GDM1 (cell line): ENCODE measurements around the gene IGSF21.
"Not testable (repeated sequence)": the region's sequence is repeated elsewhere in the genome, so short reads cannot be mapped to it uniquely, and the experiment has no call there.

ENCODE experiments used
- DNase-seq: peaks from one replicate; lab custom pipeline; 2025; lab: John Stamatoyannopoulos, UW

IGSF21 gene

DNA sequence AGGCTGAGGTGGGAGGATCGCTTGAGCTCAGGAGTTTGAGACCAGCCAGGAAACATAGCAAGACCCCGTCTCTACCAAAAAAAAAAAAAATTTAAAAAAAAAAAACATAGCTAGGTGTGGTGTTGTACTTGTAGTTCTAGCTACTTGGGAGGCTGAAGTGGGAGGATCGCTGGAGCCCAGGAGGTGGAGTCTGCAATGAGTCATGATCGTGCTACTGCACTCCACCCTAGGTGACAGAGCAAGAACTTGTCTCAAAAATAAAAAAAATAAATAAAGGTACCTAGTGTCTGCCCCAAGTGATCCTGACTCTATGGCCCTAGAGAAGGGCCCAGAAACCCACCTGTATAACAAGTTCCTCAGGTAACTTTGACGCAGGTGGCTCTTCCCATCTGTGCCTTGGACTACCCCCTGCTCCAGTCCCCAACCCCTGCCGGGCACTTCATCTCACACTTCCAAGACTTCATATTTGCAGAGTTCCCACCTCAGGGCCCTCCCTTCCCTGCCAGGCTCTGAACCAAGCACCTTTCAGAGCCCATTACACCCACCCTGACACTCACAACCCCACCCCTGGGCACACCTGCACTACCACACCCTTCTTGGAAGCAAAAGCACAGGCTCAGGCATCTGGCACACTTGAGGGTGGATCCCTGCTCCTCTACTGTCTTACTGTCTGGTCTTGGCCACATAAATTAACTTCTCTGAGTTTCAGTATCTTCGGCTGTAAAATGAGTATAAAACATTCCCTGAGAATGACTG is 292.9 kb downstream of the IGSF21 start:
- DNase-seq: no peak

DNA sequence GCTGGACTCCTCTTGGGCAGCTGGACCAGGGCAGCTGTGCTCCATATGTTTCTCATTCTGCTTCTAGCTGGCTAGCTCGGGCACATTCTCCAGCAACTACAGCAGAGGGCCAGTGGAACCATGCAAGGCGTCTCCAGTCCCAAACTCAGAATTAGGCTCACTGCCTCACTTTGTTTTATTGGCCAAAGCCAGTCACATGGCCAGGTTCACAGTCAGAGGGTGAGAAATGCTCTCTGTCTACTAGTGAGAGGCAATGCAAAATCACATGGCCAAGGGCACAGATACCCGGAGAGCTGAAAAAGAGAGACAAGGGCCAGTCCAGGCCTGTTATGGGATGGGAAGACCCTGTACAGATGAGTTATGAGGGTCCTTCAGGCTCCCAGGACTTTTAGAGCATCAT is 294.3 kb downstream of the IGSF21 start:
- DNase-seq: no peak

DNA sequence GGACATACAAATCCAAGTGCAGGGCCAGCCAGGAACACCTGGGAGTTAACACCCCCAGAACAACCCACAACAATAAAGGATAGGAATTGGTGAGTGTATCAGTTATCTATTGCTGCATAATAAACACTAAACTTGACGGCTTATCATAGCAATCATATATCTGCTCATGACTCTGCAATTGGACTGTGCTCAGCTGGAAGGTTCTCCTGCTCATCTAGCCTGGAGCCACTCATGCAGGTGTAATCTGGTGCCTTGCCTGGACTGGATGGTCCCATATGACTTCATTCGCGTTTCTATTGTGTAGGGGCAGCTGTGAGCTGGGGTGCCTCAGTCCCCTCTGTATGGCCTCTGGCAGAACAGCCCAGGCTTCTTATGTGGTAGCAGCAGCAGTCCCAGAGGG is 296.9 kb downstream of the IGSF21 start:
- no peak for DNase-seq

DNA sequence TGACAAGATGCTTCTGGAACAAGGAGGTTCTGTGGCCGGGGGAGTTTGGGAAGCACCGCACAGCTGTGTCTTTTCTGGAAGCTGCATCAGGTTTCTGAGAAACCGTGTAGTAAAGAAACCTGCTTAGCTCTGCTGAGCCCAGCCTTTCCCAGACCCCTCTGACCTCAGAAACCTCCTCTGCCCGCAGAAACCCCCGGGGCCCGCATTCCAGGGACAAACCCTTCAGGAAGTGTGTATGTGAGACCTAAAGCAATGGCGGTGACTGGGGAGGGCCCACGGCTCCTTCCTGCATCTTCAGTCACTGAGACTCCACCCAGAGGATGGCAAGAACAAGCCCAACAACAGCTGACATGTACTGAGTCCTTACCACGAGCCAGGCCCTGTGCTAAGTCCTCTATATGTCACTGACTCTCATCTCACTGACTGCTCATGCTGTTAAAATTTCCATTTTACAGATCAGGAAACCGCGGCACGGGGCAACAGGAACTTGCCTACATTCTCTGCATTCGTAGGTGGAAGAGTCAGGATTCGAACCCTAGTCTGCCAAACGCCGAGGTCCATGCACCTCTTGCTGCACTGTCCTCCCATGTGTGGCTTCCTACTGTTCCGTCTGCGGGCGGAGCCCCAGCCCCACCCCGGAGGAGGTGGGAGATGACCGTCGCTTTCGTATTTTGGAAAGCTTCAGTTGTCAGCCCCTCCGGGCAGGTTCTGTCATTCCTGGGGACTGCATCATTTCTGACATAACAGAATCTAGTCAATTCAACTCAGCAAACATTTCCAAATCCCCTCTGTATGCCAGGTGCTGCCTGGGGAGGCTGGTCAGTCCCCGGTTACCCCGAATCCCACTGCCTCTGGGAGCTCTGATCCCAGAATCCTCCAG is 299.8 kb downstream of the IGSF21 start:
- DNase-seq: no peak

DNA sequence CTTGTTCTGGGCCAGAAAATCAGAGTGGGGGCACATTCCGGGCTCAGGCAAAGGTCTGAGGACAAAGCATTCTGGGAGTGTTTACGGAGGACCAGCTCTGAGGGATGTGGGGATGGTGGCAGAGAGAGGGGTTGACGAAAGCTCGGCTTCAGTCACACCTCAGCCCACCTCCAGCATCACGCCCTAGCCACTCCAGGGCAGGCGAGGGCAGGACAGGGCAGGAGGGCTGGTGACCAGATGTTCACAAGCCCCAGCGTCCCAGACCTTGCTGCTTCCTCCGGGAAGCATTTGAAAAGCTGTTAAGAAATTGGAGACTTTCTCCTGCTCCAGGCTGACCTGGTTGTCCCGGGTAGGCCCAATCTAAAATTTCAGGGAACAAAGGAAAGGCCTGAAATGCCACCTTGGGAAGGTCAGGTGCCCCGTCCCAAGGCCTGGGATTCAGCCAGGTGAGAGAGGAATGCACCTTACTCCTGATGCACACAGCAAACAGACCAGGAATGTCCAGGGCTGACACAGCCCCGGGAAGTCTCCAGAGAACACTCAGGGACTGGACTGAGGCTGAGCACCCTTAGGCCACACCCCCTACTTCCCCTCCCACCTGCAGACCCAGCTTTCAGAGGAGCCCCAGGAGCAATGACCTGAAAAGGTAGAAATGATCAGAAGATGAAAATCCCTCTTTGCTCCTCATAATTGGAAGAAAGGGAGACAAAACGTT is 301.2 kb downstream of the IGSF21 start:
- no peak for DNase-seq

DNA sequence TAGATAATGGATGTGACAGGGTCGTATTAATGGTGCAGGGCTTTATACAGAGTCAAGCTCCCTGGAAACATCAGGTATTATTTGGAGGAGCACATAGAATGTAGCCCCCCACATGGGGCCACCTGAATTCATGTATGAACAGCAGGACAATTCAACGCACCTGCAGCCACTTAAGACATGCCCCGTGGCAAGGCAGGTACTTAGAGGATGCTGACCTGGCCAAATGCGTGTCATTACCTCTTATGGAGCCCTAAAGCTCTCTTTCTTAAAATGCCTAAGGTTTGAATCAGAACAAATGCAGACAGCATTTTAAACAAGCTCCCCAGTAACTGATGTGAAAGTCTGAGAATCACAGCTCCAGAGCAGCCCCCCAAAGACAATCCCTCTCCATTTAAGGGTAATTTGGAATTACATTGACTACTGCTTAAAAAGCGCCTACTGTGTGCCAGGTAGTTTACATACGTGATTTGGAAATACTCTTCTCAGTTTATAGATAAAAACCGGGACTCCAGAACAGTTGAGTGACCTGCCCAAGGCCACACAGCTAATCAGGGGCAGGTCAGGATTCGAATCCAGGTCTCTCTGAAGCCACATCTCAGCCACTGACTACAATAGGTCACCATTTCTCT is 302.1 kb downstream of the IGSF21 start:
- DNase-seq: no peak

DNA sequence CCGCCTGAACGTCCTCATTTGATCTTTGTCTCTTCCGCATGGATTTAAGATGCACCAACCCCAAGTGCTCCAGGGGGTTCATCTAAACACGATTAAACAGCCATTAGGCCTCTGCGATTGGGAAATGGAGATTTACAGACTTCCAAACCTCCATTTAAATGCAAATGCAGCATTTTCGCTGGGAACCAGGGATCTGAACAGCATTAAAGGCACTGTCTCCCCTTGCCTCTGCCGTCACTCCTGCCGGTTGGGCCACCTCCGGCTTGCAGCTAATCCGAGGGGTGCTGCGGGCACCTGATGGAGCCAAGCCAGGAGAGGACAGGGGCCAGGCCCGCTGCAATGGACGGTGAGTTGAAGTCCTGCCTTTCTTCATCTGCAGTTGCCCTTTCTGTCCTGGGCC is 302.8 kb downstream of the IGSF21 start:
- DNase-seq: no peak

DNA sequence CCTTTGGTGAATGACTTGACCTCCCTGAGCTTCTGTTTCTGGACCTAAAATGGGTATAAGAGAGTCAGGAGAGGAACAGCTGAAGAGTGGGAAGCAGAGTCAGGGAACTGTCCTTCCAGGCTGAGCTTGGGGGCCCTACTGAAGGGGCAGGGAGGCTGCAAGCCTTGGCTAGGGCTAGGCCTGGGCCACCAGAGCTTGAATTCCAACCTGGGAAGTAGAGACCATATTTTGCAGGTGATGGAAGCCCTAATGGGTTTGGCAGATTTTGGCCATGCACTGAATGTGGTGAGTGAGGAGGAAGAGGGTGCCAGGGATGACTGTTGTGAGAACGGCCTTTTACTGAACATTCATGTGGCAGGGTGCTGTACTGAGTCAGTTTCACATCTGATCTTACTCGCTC is 303.7 kb downstream of the IGSF21 start:
- DNase-seq: no peak

DNA sequence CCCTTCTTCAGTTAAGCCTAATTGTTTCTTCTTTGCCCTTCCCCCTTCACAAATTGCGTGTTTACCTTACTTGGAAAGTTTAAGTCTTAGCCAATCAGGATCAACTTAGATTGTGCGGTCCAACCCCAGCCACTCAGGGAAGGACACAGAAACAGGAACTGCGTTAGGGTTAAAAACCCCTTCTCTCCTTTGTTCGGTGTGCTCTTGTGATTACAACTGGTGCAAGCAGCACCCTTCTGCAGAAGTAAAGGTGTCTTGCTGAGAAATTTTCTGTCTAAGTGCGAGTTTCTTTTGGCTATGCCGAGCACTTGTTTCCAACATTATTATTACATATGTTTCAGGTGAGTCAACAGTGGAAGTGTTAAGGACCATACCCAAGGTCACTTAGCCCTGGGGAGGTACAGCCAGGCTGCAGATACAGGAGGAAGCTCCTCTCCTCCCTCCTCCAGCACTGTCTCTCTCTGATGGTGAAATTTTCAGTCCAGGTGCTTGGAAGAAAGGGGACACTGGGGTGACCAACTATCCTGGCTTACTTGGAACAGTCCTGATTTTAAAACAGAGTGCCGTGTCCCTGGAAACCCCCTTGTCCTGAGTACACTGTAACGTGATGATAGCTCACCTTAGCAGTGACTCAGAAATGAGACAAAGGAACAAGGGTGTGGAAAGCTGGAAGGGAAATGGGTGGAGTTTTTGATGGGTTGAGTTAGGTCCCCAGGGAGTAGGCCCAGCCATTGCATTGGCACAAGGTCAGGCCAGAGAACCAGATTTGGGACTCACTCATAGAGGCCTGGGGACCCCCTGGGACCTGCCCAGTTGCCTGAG is 304.4 kb downstream of the IGSF21 start:
- no peak for DNase-seq

DNA sequence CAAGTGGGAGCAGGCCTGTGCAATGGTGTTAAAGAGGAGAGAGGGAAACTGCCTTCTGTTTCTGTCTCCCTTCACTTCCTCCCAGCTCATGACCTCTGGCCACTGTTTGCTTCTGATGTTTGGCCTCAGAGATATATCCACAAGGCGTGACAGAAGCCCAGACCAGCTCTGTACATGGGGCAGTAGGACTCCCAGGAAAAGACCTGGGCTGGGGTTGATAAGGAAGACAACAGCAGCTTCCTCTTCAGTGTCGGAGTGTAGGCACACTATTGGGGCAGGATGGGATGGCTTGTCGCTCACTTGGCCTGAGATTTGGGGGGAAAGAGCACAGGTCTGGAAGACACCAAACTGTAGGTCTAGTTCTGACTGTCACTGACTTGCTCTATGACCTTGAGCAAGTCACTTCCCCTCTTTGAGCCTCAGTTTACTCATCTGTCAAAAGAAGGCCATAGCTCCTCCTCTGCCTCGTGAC is 305.3 kb downstream of the IGSF21 start:
- DNase-seq: no peak

DNA sequence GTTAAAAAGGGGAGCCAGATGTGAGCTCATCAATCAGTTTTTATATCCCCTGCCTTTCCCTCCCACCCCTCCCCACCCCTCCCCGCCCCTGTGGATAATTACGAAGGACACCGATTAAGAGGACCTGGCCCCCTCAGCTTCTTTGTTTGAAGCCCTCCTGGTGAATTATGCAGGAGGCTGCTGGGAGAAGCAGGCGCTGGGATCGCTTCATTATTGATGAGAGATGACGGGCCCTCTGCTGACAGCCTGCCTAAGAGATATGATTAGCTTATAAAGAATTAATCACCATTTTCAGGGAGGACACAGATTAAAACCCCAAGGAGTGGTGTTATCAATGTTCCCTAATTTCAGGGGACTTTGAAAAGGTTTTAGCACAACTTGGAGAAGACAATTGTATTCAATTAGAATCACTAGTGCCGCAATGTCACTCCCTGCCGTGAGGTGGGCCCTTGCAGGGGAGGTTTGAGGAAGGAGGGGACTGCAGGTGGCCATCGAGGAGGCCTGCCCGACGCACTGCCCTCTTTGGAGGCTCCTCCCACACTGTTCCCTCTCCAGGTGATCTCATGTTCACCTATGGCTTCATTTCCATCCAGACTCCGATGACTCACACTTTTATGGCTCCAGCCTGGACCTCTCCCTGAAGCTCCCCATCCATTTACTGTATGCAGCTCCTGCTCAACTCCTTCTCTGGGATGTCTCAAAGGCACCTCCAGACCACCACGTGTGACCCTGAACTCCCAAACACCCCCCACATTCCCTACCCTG is 306.1 kb downstream of the IGSF21 start:
- no peak for DNase-seq

DNA sequence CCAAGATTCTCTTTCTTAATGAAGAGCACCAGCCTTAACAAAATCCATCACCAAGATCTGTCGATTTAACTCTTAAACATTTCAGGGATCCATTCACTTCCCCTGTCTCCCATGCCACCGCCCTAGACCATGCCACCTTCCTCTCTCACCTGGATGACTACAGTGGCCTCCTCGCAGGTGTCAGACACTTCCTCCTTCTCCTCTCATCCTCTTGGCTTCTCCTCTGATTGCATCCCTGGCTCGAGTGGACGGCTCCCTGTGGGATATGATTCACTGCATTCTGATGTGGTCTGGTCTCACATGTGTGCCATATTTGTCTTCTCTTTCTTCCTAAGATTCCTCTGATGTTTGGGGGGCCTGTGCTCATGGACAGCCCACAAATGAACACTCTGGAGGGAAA is 306.7 kb downstream of the IGSF21 start:
- DNase-seq: no peak

DNA sequence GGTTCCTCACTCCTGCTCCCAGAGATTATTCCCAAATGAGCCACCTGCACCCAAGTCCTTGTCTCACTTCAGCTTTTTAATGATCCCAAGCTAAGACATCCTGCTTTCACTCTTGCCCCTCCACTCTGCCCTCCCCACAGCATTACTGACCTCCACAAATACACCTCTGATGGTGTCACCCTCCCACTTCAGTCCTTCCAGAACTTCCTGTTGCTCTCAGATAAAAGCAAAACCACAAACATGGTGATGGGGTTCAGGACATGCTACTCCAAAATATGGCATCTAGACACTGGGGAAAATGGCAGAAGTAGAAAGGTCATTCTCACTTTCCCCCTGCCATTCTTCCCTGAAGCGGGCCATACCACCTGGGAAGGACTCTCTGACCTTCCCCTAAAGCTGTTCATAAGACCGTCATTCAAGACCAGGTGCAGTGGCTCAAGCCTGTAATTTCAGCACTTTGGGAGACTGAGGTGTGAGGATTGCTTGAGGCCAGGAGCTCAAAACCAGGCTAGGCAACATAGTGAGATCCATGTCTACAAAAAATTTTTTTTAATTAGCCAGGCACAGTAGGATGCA is 307.4 kb downstream of the IGSF21 start:
- DNase-seq: no peak

DNA sequence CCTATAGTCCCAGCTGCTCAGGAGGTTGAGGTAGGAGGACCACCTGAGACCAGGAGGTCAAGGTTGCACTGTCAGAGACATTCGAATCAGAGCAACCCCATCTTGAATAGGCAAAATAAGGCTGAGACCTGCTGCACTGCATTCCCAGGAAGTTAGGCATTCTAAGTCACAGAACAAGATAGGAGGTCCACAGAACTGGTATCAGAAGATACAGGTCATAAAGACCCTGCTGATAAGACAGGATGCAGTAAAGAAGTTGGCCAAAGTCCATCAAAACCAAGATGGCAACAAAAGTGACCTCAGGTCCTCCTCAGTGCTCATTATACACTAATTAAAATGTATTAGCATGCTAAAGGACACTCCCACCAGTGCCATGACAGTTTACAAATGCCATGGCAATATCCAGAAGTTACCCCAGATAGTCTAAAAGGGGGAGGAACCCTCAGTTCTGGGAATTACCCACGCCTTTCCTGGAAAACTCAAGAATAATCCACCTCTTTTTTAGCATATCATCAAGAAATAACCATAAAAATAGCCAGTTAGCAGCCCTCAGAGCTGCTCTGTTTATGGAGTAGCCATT is 307.9 kb downstream of the IGSF21 start:
- no peak for DNase-seq

DNA sequence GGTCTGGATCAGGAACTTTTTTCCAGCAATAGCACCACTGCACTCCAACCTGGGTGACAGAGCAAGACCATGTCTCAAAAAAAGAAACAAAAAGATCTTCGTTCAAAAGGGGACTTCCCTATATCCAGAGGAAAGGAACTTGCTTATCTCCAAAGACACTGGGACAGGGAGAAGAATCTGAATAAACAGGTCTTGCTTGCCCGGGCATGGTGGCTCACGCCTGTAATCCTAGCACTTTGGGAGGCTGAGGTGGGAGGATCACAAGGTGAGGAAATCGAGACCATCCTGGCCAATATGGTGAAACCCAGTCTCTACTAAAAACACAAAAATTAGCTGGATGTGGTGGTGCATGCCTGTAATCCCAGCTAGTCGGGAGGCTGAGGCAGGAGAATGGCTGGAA is 308.5 kb downstream of the IGSF21 start:
- DNase-seq: not testable (repeated sequence)

DNA sequence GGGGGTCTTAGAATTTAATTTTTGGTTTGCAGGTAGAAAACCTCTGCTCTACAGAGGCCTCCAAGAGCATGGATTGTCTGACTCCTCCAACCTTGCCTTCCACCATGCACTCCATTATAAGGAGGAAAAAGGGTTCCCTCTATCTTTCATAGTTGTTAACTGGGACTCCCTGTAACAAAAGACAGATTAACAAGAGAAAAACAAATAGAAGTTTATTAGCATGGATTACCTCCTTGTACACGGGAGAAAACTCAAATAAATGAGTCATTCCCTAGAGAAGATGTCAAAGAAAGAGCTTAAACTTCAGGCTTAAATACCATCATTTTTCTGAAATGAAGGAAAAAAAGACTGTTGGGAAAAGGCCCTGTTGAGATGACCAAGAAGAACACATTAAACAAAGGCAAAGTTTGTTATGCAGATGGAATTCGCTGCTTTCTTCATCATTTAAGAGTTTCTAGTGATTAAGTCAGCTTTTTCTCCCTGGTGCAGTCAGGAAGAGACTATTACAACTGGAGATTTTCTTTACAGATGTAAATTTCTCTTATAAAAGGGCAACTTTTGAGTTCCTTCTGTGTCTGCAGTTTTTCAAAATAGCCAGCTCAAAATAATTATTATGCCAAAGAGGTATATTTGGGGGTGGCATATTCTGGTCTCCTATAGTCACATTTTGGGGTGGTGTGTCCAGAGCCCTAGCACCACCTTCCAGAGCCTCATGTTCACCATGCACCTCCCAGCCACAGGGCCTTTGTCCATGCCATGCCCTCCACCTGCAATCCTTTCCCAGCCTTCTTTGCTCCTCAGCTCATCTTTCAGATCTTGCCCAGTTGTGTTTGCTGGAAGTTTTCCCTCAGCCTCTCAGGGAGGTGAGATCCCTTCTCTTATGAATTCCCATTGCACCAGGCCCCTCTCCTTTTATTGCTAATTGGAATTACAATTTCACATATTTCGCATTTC is 310.0 kb downstream of the IGSF21 start:
- no peak for DNase-seq

DNA sequence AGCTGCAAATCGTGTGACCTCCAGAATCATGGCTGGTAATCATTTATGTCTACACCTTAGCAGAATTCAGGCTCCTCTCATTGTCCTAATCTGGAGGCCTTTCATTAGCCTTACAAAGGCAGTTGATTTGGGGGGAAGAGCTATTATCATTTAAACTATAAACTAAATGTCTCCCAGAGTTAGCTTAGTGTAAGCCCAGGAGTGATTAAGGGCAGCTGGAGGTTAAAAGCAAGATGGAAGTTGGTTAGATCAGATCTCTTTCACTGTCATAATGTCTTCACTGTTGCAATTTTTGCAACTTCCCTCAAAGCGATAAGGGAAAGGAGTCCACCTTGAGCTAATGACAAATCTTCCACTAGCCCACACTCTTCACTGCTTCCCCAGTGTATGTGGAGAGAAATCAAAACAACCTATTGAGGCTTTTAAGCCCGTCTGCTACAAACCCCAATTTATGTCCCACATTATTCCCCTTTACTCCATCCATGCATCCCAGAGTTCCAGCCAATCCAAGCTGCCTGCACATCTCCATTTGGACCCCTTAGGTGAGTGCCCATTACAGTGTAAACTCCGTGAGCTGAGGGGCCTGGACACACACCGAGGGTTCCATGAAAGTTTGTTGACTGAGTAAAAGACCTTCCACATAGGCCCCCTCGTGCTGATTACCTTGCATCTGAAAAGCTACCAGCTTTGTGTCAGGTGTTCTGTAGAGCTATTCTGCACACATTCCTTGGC is 311.7 kb downstream of the IGSF21 start:
- DNase-seq: no peak

DNA sequence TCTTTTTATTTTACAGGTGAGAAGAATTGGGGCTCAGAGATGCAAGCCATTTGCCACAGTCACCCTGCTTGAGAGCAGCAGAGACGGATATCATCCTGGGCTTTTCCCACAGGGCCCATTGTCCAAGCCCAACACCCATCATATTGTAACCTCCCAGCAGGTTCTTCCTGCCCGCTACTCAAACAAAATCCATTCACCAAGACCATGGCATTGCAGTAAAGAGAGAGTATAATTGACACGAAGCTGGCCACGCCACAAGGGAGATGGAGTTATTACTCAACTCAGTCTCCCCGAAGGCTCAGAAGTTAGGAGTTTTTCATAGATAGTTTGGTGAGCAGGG is 312.2 kb downstream of the IGSF21 start:
- DNase-seq: no peak
